ENCODE data around the gene PRIM2.
"Not testable (repeated sequence)": the region's sequence is repeated elsewhere in the genome, so short reads cannot be mapped to it uniquely, and the experiment has no call there.

- not testable (repeated sequence) for TF ChIP-seq CTCF (tag by site-specific recombination; IDR thresholded peaks at IDR 0.05); ZNF274 (IDR thresholded peaks at IDR 0.05; ENCODE audit: low read length); ZNF274 (tag by site-specific recombination; IDR thresholded peaks at IDR 0.05; ENCODE audit: borderline replicate concordance); ZIC2 (tag by site-specific recombination; IDR thresholded peaks at IDR 0.05); ZNF366 (tag by site-specific recombination; conservative IDR thresholded peaks at IDR 0.05); ZNF704 (tag by site-specific recombination; IDR thresholded peaks at IDR 0.05); ZNF121 (tag by site-specific recombination; IDR thresholded peaks at IDR 0.05); ZNF157 (tag by site-specific recombination; IDR thresholded peaks at IDR 0.05); ZNF791 (tag by site-specific recombination; IDR thresholded peaks at IDR 0.05); ZNF416 (tag by site-specific recombination; IDR thresholded peaks at IDR 0.05)
These were observed 101.9 kb downstream of the PRIM2 start for GRCh38 chr6:57419341-57419740.

Data from HEK293 (cell line).